ENCODE data around the gene SAP30BP. TPM values are rescaled to one million over a fixed set of nuclear protein-coding genes. Genes with fewer than 3 reads are reported as not detected.

Gene SAP30BP
- total RNA-seq, 4 donors from 2014 or later = 65.3 to 117 (median 101) TPM

GRCh38 chr17:75749545-75750389 lies 82.6 kb downstream of the SAP30BP start:
- peaks cover 0 to 86% (median 0%) of the 10 kb centered on the region in 3 donors for H3K36me3 ChIP-seq
- H3K4me1 ChIP-seq = peaks cover 0 to 14% (median 7%) of the 10 kb centered on the region in 4 donors
- peak; percentile 72 to 97 (median 89) for TF ChIP-seq CTCF (IDR thresholded peaks at IDR 0.05)
- no peak for TF ChIP-seq POLR2A (IDR thresholded peaks at IDR 0.05)
- peak; percentile 90 to 95 (median 92) for DNase-seq
- H3K27ac ChIP-seq = no peak overlapping the region
- H3K9me3 ChIP-seq = no peaks in the 10 kb centered on the region
- no peaks in the 10 kb centered on the region for H3K27me3 ChIP-seq
- peak overlapping the region in 1 of 4 donors; percentile 3 for H3K4me3 ChIP-seq

- H3K9me3 ChIP-seq = no peaks in the 10 kb centered on the region
- peaks cover 0 to 88% (median 0%) of the 10 kb centered on the region in 3 donors for H3K36me3 ChIP-seq
- DNase-seq = no peak
- peaks cover 0 to 14% (median 9%) of the 10 kb centered on the region in 4 donors for H3K4me1 ChIP-seq
- no peak overlapping the region for H3K27ac ChIP-seq
- H3K27me3 ChIP-seq = no peaks in the 10 kb centered on the region
- H3K4me3 ChIP-seq = no peak overlapping the region
- no peak for TF ChIP-seq POLR2A (IDR thresholded peaks at IDR 0.05)
- TF ChIP-seq CTCF (IDR thresholded peaks at IDR 0.05) = no peak
Observed at GRCh38 chr17:75750661-75751423, 83.7 kb downstream of the SAP30BP start.

- Histone ChIP-seq H3K36me3 (peaks cover 0 to 91% (median 0%) of the 10 kb centered on the region in 3 donors), H3K4me1 (peaks cover 0 to 14% (median 9%) of the 10 kb centered on the region in 4 donors)
- DNase-seq = no peak
Observed at GRCh38 chr17:75751676-75752404, 84.7 kb downstream of the SAP30BP start.

GRCh38 chr17:75752405-75752709 lies 85.2 kb downstream of the SAP30BP start:
- Histone ChIP-seq H3K27me3 (no peaks in the 10 kb centered on the region), H3K9me3 (no peaks in the 10 kb centered on the region), H3K36me3 (peaks cover 0 to 92% (median 0%) of the 10 kb centered on the region in 3 donors), H3K27ac (no peak overlapping the region), H3K4me3 (no peak overlapping the region), H3K4me1 (peaks cover 0 to 14% (median 9%) of the 10 kb centered on the region in 4 donors)
- TF ChIP-seq POLR2A (IDR thresholded peaks at IDR 0.05) (no peak), CTCF (IDR thresholded peaks at IDR 0.05) (no peak)
- no peak for DNase-seq

More at GRCh38 chr17:75751676-75752404, 84.7 kb downstream of the SAP30BP start:
- H3K9me3 ChIP-seq = no peaks in the 10 kb centered on the region
- H3K27me3 ChIP-seq = no peaks in the 10 kb centered on the region
- H3K27ac ChIP-seq = no peak overlapping the region
- no peak overlapping the region for H3K4me3 ChIP-seq
- no peak for TF ChIP-seq POLR2A (IDR thresholded peaks at IDR 0.05)
- no peak for TF ChIP-seq CTCF (IDR thresholded peaks at IDR 0.05)

- peak in 1 of 3 donors; percentile 47 for DNase-seq
- H3K4me1 ChIP-seq = peaks cover 0 to 14% (median 9%) of the 10 kb centered on the region in 4 donors
- H3K9me3 ChIP-seq = no peaks in the 10 kb centered on the region
- peak overlapping the region in 1 of 4 donors; percentile 80 for H3K27ac ChIP-seq
- peak overlapping the region; percentile 50 to 67 (median 52) for H3K4me3 ChIP-seq
- TF ChIP-seq CTCF (IDR thresholded peaks at IDR 0.05) (peak in 1 of 6 experiments; percentile 3), POLR2A (IDR thresholded peaks at IDR 0.05) (no peak)
- H3K36me3 ChIP-seq = peaks cover 0 to 94% (median 0%) of the 10 kb centered on the region in 3 donors
- no peaks in the 10 kb centered on the region for H3K27me3 ChIP-seq
Observed at GRCh38 chr17:75752802-75753513, 85.8 kb downstream of the SAP30BP start.

Measured in Peyer's patch (tissue), 4 donors.